DOHH2 (cell line): ENCODE results near the gene S100PBP.

Source experiments
- EZH2phosphoT487 ChIP-seq: fragments of 200-600 bp; sonication (generic); IDR thresholded peaks from 2 replicates; pipeline ENCODE4 v1.6.1; 2017; ENCODE audit warnings: borderline replicate concordance, mild to moderate bottlenecking, antibody characterized with exemption, low read length, moderate library complexity, mixed read lengths
- TF ChIP-seq, protein P1 (sequence below): fragments of 200-600 bp; sonication (generic); IDR thresholded peaks from one replicate; pipeline ENCODE4 v1.5.1; 2014; ENCODE audit warnings: antibody characterized with exemption, mild to moderate bottlenecking, low read depth, low read length; ENCODE audit not compliant: poor library complexity, severe bottlenecking

DNA sequence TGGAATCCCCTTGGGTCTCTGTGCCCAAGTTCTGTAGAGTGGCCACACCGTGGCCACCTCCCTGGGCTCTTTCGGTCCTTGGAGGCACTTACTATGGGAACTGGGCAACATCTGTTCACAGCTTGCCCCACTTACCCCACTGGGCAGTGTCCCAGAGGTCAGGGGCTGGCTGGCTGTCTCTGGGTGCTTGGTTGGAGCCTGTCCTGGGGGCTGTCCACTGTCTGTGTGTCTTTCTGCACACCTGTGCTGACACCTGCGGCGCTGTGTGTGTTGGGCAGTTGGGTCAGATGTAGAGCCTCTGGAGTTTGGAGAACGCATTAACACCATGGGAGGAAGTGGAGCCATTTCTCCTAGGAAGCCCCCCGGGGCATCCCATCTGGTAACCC is 85.1 kb downstream of the S100PBP start:
- TF ChIP-seq, protein P1, sequence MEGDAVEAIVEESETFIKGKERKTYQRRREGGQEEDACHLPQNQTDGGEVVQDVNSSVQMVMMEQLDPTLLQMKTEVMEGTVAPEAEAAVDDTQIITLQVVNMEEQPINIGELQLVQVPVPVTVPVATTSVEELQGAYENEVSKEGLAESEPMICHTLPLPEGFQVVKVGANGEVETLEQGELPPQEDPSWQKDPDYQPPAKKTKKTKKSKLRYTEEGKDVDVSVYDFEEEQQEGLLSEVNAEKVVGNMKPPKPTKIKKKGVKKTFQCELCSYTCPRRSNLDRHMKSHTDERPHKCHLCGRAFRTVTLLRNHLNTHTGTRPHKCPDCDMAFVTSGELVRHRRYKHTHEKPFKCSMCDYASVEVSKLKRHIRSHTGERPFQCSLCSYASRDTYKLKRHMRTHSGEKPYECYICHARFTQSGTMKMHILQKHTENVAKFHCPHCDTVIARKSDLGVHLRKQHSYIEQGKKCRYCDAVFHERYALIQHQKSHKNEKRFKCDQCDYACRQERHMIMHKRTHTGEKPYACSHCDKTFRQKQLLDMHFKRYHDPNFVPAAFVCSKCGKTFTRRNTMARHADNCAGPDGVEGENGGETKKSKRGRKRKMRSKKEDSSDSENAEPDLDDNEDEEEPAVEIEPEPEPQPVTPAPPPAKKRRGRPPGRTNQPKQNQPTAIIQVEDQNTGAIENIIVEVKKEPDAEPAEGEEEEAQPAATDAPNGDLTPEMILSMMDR, result no peak
- no peak for TF ChIP-seq EZH2phosphoT487
